ENCODE data around the gene DNAAF8.
"Not testable (repeated sequence)": the region's sequence is repeated elsewhere in the genome, so short reads cannot be mapped to it uniquely, and the experiment has no call there.

The DNAAF8 gene

DNA sequence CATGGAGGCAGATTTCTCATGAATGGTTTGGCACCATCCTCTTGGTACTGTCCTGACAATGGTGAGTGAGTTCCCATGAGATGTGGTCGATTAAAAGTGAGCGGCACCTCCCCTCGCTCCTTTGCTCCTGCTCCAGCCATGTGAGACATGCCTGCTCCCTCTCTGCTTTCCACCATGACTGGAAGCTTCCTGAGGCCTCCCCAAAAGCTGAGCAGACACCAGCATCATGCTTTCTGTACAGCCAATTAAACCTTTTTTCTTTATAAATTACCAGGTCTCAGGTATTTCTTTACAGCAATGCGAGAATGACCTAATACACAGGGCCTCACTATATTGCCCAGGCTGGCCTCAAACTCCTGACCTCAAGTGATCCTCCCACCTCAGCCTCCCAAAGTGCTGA lies 20.5 kb downstream of the DNAAF8 start:
- no peak for DNase-seq

- no peak for DNase-seq
Measured at GRCh38 chr16:4755687-4756086, 21.4 kb downstream of the DNAAF8 start.

GRCh38 chr16:4760221-4760910 lies 26.0 kb downstream of the DNAAF8 start:
- DNase-seq: no peak

DNA sequence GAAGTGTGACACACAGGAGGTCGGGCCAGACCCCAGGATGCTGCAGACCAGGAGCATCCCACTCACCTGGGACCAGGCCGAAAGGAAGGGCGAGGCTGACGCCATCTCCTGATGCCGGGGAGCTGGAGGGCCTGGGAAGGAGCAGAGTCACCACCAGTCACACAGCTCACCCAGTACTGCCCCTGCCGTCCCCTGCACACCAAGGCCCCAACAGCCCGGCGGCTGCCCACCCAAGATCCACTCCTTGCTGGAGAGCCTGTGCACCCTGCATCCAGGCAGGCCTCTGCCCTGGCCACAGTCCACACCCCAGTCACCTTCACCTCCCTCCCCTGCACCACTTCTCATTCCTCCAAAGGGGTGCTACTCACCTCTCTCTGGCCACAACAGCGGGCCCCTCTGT lies 27.9 kb downstream of the DNAAF8 start:
- no peak for DNase-seq

DNA sequence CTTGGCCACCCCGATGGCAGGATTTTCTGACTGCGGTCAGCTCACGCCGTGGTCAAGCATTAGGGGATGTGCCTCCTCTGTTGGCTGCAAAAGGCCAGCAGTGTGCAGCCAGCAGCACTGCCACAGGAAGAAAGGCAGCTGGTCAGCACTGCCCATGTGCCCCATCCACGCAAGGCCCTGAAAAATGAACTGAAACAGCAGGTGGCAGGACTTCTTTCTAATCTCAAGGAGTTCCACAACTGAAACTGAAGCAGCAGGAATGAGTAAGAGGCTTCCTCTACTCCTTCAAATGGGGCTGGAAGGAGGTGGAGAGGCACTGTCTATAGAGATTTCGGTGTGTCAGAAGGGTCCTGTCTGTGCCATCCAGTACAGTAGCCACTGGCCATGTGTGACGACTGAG lies 29.5 kb downstream of the DNAAF8 start:
- no peak for DNase-seq

GRCh38 chr16:4765511-4766474 lies 31.5 kb downstream of the DNAAF8 start:
- no peak for DNase-seq

DNA sequence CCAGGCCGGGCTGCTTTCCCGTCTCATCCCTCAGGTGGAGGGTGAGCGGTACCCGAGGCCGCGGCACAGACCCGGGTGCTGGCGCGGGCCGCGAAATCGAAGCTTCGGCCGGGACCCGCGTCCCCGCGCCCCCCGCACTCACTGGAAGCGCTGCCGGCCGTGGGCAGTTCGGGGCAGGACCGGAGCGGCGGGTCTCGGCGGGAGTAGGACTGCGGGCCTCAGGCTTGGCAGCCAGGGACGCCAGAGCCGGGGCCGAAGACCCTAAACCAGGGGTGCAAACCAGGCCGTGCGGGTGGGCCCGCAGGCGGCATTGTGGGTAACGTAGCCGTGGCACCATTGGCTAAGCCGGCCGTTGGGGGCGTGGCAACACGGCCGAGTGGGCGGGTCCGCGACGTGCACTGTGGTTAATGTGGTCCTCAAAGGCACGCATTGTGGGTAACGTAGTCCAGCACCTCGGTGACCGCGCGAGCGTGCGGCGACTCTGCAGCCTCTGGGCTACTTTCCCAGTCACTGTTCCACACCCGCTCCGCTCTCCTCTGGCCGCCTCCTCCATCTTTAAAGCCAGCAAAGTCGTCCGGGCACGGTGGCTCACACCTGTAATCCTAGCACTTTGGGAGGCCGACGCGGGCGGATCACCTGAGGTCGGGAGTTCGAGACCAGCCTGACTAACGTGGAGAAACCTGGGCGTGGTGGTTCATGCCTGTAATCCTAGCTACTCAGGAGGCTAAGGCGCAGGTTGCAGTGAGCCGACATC lies 32.7 kb downstream of the DNAAF8 start, which contains the start of gene ZNF500:
TSS of gene ZNF500 (minus strand) at position 288 of the 754 bp plus-strand sequence. CDS start 1,184 bp downstream, outside the sequence.
- DNase-seq: peak; percentile 38 to 55

- peak in 1 of 2 experiments; percentile 8 for DNase-seq
Measured at GRCh38 chr16:4767872-4768548, 33.7 kb downstream of the DNAAF8 start.

GRCh38 chr16:4768549-4769305 lies 34.4 kb downstream of the DNAAF8 start:
- DNase-seq: peak; percentile 59 to 71

GRCh38 chr16:4769306-4769638 lies 34.9 kb downstream of the DNAAF8 start:
- no peak for DNase-seq

GRCh38 chr16:4771646-4772045 lies 37.3 kb downstream of the DNAAF8 start:
- DNase-seq: no peak

- no peak for DNase-seq
Measured at GRCh38 chr16:4772351-4772750, 38.0 kb downstream of the DNAAF8 start.

DNA sequence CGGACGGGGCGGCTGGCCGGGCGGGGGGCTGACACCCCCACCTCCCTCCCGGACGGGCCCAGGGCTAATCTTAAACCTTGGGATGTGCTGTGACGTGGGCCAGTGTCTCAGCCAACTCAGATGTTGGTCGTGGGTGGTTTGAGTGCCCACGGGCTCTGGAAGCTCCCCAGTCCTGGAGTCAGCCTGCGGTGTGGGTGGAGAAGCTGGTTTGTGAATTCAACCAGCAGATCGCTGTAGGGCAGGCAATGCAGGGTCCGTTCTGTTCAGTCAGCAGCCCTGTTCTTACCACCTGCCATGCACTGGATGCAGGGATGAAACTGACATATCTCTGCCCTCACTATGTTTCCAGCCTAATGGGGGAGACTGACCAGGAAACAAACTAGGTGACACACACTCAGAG lies 40.7 kb downstream of the DNAAF8 start:
- DNase-seq: no peak

DNA sequence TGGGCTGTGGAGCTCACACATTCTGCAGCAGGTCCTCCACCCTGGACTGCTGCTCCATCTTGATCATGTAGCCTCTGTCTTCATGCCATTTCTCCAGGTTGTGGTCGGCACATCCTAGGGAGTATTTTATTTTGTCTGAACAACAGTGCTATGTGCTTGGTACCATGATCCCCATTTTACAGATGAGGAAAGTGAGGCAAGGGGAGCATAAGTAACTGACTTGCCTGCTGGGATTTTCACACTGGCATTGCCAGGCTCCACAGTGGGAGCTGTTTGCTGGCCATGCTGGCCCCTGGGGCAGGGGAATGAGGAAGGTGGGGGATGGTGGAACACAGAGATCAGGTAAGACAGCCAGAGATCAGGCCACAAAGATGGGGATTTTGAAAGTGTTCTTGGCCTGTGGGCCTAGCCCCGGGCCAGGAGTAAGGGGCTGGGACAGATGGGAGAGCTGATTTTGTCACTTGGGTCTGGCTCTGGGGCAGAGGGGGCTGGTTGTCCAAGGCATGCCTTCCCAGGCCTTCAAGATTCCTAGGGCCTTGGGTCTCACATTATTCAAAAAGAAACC lies 41.9 kb downstream of the DNAAF8 start:
- DNase-seq: no peak

DNA sequence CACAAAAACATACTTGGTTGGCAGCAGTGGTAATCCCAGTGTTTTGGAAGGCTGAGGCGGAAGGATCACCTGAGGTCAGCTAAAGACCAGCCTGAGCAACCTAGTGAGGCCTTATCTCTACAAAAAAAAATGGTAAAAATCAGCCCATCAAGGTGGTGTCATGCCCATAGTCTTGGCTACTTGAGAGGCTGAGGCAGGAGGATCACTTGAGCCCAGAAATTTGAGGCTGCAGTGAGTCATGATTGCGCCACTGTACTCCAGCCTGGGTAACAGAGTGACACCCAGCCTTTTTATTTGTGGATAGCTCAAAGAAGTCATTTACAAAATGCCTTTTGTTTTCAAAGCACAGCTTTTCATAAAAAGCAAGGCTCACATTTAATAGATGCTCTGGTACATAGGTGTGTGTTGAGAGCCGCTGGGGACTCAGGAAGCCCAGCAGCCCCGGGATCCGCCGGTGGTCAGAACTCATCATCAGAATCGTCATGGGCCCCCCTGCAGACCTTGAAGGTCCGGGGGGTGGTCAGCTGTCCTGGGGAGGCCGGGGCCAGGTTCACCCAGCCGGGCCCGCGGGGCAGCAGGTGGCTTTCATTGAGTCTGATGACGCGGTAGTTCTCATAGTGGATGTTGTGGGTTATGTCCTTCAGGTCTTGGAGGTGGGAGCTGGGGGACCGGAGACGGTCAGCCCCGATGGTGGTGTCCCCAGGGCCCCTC lies 43.2 kb downstream of the DNAAF8 start:
- no peak for DNase-seq

GRCh38 chr16:4778050-4778392 lies 43.7 kb downstream of the DNAAF8 start:
- no peak for DNase-seq

- DNase-seq: no peak
Measured at GRCh38 chr16:4780235-4780634, 45.9 kb downstream of the DNAAF8 start.

DNA sequence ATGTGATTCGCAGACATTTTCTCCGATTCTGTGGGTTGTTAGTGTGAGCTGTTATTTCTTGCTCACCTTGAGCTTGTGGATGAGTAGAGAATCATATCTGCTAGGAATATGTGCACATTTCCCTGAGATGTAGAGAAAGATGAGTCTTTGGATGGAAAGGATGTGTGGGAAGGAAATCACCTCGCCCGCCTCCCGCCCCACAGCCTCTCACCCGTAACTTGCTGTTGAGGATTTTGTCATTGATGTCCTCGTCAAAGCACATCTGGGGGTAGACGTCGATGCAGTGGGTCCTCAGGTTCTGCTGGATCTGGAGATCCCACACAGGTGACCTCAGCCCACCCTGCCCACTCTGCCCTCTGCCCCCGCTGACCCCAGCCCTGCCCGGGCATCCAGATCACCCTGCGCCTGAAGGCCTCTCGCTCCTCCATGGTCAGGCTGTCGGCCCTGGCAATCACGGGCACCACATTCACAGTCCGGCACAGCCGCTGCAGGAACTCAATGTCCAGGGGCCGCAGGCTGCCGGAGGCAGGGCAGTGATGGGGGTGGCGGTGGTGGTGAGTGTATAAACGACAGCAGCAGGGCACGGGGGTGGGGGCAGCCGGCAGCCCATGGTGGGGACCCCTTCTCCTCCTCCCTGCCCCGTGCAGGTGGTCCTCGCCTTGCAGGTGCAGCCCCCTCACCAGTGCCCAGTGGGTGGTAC lies 49.1 kb downstream of the DNAAF8 start:
- no peak for DNase-seq

DNA sequence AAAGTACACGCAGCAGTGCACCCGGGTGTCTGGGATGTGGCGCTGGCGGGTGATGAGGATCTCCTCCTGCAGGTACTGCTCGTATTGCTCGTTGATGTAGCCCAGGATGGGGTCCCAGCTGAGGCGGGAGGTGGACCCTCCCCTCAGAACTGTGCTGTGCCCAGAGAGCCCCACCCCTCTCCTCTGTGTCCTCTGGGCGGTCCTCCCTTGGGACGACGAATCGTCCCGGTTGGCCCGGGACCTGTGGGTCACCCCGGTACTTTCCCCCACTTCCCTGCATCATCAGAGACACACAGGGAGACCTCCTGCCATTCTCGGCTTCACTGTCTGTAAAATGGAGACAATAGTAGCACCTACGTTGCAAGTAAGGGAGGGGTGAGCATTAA lies 49.6 kb downstream of the DNAAF8 start:
- no peak for DNase-seq

GRCh38 chr16:4784444-4784987 lies 50.2 kb downstream of the DNAAF8 start:
- DNase-seq: not testable (repeated sequence)
